Measurements from ENCODE around the gene SORCS3.

DNA sequence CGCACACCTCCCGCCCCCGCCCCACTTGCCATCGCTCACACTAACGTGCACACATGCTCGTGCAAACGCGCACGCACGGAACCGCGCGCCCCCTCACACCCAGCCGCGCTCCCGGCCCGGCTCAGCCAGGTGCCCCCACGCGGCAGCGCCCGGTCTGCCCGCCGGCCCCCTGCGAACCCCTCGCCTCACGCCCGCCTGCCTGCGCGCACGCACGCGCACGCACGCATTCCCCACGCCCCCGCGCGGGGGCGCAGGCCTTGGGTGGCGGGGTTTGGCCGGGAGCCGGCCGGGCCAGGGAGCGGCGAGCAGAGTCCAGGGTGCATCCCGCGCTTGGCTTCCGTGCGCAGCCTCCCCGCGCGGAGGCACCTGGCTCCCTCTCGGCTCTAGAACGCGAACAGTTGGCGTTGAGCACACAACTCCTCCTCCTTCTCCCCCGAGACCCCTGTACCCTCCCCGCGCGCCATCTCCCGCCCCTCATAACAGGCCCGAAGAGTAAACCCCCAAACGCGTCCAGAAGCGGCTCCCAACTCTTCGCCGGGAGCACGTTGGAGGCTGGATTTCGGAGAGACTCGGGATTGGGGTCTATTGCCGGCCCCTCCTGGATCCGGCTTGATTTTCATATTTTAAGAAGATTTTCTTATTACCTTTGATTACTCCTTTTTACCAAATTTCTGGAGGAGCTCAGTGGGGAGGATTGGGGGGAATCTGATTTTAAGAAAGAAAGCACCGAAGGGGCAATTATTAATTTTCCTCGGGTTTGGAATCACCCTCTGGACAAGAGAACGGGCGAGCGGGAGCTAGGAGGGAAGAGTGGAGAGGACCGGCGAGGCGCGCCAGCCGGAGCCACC is 527 bp upstream of the SORCS3 start:
- TF ChIP-seq, protein P1, sequence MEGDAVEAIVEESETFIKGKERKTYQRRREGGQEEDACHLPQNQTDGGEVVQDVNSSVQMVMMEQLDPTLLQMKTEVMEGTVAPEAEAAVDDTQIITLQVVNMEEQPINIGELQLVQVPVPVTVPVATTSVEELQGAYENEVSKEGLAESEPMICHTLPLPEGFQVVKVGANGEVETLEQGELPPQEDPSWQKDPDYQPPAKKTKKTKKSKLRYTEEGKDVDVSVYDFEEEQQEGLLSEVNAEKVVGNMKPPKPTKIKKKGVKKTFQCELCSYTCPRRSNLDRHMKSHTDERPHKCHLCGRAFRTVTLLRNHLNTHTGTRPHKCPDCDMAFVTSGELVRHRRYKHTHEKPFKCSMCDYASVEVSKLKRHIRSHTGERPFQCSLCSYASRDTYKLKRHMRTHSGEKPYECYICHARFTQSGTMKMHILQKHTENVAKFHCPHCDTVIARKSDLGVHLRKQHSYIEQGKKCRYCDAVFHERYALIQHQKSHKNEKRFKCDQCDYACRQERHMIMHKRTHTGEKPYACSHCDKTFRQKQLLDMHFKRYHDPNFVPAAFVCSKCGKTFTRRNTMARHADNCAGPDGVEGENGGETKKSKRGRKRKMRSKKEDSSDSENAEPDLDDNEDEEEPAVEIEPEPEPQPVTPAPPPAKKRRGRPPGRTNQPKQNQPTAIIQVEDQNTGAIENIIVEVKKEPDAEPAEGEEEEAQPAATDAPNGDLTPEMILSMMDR (IDR thresholded peaks at IDR 0.05): no peak
- TF ChIP-seq POLR2AphosphoS5 (IDR thresholded peaks at IDR 0.05): no peak

Data from sigmoid colon (tissue), 4 donors.